ENCODE measurements around the gene VRK1.
"Not testable (repeated sequence)": the region's sequence is repeated elsewhere in the genome, so short reads cannot be mapped to it uniquely, and the experiment has no call there.

Gene VRK1

GRCh38 chr14:96761066-96761465 is 36.1 kb upstream of the VRK1 start:
- H3K9me3 ChIP-seq (ENCODE audit: control insufficient read depth in 5 of 5, low read length in 5 of 5) = peaks cover 0 to 2% (median 0%) of the 10 kb centered on the region in 5 donors
- H3K27me3 ChIP-seq (ENCODE audit: control insufficient read depth in 5 of 5, insufficient read depth in 4 of 5, low read length in 5 of 5) = peaks cover 0 to 8% (median 7%) of the 10 kb centered on the region in 5 donors
- H3K4me1 ChIP-seq (ENCODE audit: control insufficient read depth in 5 of 5, insufficient read depth in 5 of 5, low read length in 5 of 5) = no peaks in the 10 kb centered on the region
- H3K27ac ChIP-seq (ENCODE audit: low read depth, low read length) = no peak overlapping the region
- H3K4me3 ChIP-seq (ENCODE audit: low read depth in 1 of 5, low read length in 5 of 5) = no peak overlapping the region
- H3K9ac ChIP-seq (ENCODE audit: low read length in 5 of 5) = no peak overlapping the region
- no peaks in the 10 kb centered on the region for H3K36me3 ChIP-seq (ENCODE audit: control insufficient read depth in 5 of 5, insufficient read depth in 5 of 5, low read length in 5 of 5)

GRCh38 chr14:96762650-96763049 is 34.5 kb upstream of the VRK1 start:
- H3K4me1 ChIP-seq (ENCODE audit: control insufficient read depth in 5 of 5, insufficient read depth in 5 of 5, low read length in 5 of 5) = no peaks in the 10 kb centered on the region
- peaks cover 0 to 3% (median 2%) of the 10 kb centered on the region in 5 donors for H3K27me3 ChIP-seq (ENCODE audit: control insufficient read depth in 5 of 5, insufficient read depth in 4 of 5, low read length in 5 of 5)
- no peak overlapping the region for H3K4me3 ChIP-seq (ENCODE audit: low read depth in 1 of 5, low read length in 5 of 5)
- H3K9me3 ChIP-seq (ENCODE audit: control insufficient read depth in 5 of 5, low read length in 5 of 5) = no peaks in the 10 kb centered on the region
- no peak overlapping the region for H3K27ac ChIP-seq (ENCODE audit: low read depth, low read length)
- H3K9ac ChIP-seq (ENCODE audit: low read length in 5 of 5) = no peak overlapping the region
- H3K36me3 ChIP-seq (ENCODE audit: control insufficient read depth in 5 of 5, insufficient read depth in 5 of 5, low read length in 5 of 5) = no peaks in the 10 kb centered on the region

- H3K4me1 ChIP-seq (ENCODE audit: control insufficient read depth in 5 of 5, insufficient read depth in 5 of 5, low read length in 5 of 5) = no peaks in the 10 kb centered on the region
- H3K27me3 ChIP-seq (ENCODE audit: control insufficient read depth in 5 of 5, insufficient read depth in 4 of 5, low read length in 5 of 5) = peaks cover 0 to 2% (median 0%) of the 10 kb centered on the region in 5 donors
- H3K4me3 ChIP-seq (ENCODE audit: low read depth in 1 of 5, low read length in 5 of 5) = no peak overlapping the region
- H3K36me3 ChIP-seq (ENCODE audit: control insufficient read depth in 5 of 5, insufficient read depth in 5 of 5, low read length in 5 of 5) = no peaks in the 10 kb centered on the region
- H3K9ac ChIP-seq (ENCODE audit: low read length in 5 of 5) = no peak overlapping the region
- no peaks in the 10 kb centered on the region for H3K9me3 ChIP-seq (ENCODE audit: control insufficient read depth in 5 of 5, low read length in 5 of 5)
- no peak overlapping the region for H3K27ac ChIP-seq (ENCODE audit: low read depth, low read length)
These were observed 33.2 kb upstream of the VRK1 start for GRCh38 chr14:96764012-96764411.

GRCh38 chr14:96765205-96765604 is 32.0 kb upstream of the VRK1 start:
- not testable (repeated sequence) for H3K27me3 ChIP-seq (ENCODE audit: control insufficient read depth in 5 of 5, insufficient read depth in 4 of 5, low read length in 5 of 5); H3K4me3 ChIP-seq (ENCODE audit: low read depth in 1 of 5, low read length in 5 of 5)

GRCh38 chr14:96772929-96773328 is 24.3 kb upstream of the VRK1 start:
- Histone ChIP-seq H3K9me3 (ENCODE audit: control insufficient read depth in 5 of 5, low read length in 5 of 5) (no peaks in the 10 kb centered on the region), H3K27ac (ENCODE audit: low read depth, low read length) (no peak overlapping the region), H3K4me1 (ENCODE audit: control insufficient read depth in 5 of 5, insufficient read depth in 5 of 5, low read length in 5 of 5) (no peaks in the 10 kb centered on the region), H3K4me3 (ENCODE audit: low read depth in 1 of 5, low read length in 5 of 5) (no peak overlapping the region), H3K36me3 (ENCODE audit: control insufficient read depth in 5 of 5, insufficient read depth in 5 of 5, low read length in 5 of 5) (no peaks in the 10 kb centered on the region), H3K27me3 (ENCODE audit: control insufficient read depth in 5 of 5, insufficient read depth in 4 of 5, low read length in 5 of 5) (peaks cover 0 to 10% (median 5%) of the 10 kb centered on the region in 5 donors), H3K9ac (ENCODE audit: low read length in 5 of 5) (no peak overlapping the region)

More at GRCh38 chr14:96765205-96765604, 32.0 kb upstream of the VRK1 start:
- not testable (repeated sequence) for H3K36me3 ChIP-seq (ENCODE audit: control insufficient read depth in 5 of 5, insufficient read depth in 5 of 5, low read length in 5 of 5); H3K4me1 ChIP-seq (ENCODE audit: control insufficient read depth in 5 of 5, insufficient read depth in 5 of 5, low read length in 5 of 5); H3K9me3 ChIP-seq (ENCODE audit: control insufficient read depth in 5 of 5, low read length in 5 of 5); H3K9ac ChIP-seq (ENCODE audit: low read length in 5 of 5); H3K27ac ChIP-seq (ENCODE audit: low read depth, low read length)

- Histone ChIP-seq H3K9me3 (ENCODE audit: control insufficient read depth in 5 of 5, low read length in 5 of 5) (no peaks in the 10 kb centered on the region), H3K9ac (ENCODE audit: low read length in 5 of 5) (no peak overlapping the region), H3K27ac (ENCODE audit: low read depth, low read length) (no peak overlapping the region), H3K4me1 (ENCODE audit: control insufficient read depth in 5 of 5, insufficient read depth in 5 of 5, low read length in 5 of 5) (no peaks in the 10 kb centered on the region), H3K36me3 (ENCODE audit: control insufficient read depth in 5 of 5, insufficient read depth in 5 of 5, low read length in 5 of 5) (no peaks in the 10 kb centered on the region), H3K27me3 (ENCODE audit: control insufficient read depth in 5 of 5, insufficient read depth in 4 of 5, low read length in 5 of 5) (peaks cover 0 to 3% (median 0%) of the 10 kb centered on the region in 5 donors), H3K4me3 (ENCODE audit: low read depth in 1 of 5, low read length in 5 of 5) (no peak overlapping the region)
These were observed 20.4 kb upstream of the VRK1 start for GRCh38 chr14:96776791-96777190.

- H3K4me1 ChIP-seq (ENCODE audit: control insufficient read depth in 5 of 5, insufficient read depth in 5 of 5, low read length in 5 of 5) = no peaks in the 10 kb centered on the region
- H3K27me3 ChIP-seq (ENCODE audit: control insufficient read depth in 5 of 5, insufficient read depth in 4 of 5, low read length in 5 of 5) = peaks cover 0 to 3% (median 0%) of the 10 kb centered on the region in 5 donors
- H3K9me3 ChIP-seq (ENCODE audit: control insufficient read depth in 5 of 5, low read length in 5 of 5) = no peaks in the 10 kb centered on the region
- H3K4me3 ChIP-seq (ENCODE audit: low read depth in 1 of 5, low read length in 5 of 5) = no peak overlapping the region
- no peak overlapping the region for H3K9ac ChIP-seq (ENCODE audit: low read length in 5 of 5)
- H3K36me3 ChIP-seq (ENCODE audit: control insufficient read depth in 5 of 5, insufficient read depth in 5 of 5, low read length in 5 of 5) = no peaks in the 10 kb centered on the region
- H3K27ac ChIP-seq (ENCODE audit: low read depth, low read length) = no peak overlapping the region
These were observed 16.7 kb upstream of the VRK1 start for GRCh38 chr14:96780500-96780899.

- H3K9me3 ChIP-seq (ENCODE audit: control insufficient read depth in 5 of 5, low read length in 5 of 5) = no peaks in the 10 kb centered on the region
- H3K36me3 ChIP-seq (ENCODE audit: control insufficient read depth in 5 of 5, insufficient read depth in 5 of 5, low read length in 5 of 5) = no peaks in the 10 kb centered on the region
- H3K4me1 ChIP-seq (ENCODE audit: control insufficient read depth in 5 of 5, insufficient read depth in 5 of 5, low read length in 5 of 5) = no peaks in the 10 kb centered on the region
- H3K27me3 ChIP-seq (ENCODE audit: control insufficient read depth in 5 of 5, insufficient read depth in 4 of 5, low read length in 5 of 5) = peaks cover 0 to 6% (median 3%) of the 10 kb centered on the region in 5 donors
- H3K4me3 ChIP-seq (ENCODE audit: low read depth in 1 of 5, low read length in 5 of 5) = no peak overlapping the region
- H3K9ac ChIP-seq (ENCODE audit: low read length in 5 of 5) = no peak overlapping the region
- H3K27ac ChIP-seq (ENCODE audit: low read depth, low read length) = no peak overlapping the region
These were observed 15.8 kb upstream of the VRK1 start for GRCh38 chr14:96781371-96781770.

GRCh38 chr14:96782436-96782835 is 14.7 kb upstream of the VRK1 start:
- Histone ChIP-seq H3K36me3 (ENCODE audit: control insufficient read depth in 5 of 5, insufficient read depth in 5 of 5, low read length in 5 of 5) (no peaks in the 10 kb centered on the region), H3K27me3 (ENCODE audit: control insufficient read depth in 5 of 5, insufficient read depth in 4 of 5, low read length in 5 of 5) (peaks cover 0 to 6% (median 3%) of the 10 kb centered on the region in 5 donors), H3K27ac (ENCODE audit: low read depth, low read length) (no peak overlapping the region), H3K4me1 (ENCODE audit: control insufficient read depth in 5 of 5, insufficient read depth in 5 of 5, low read length in 5 of 5) (no peaks in the 10 kb centered on the region), H3K9me3 (ENCODE audit: control insufficient read depth in 5 of 5, low read length in 5 of 5) (no peaks in the 10 kb centered on the region), H3K9ac (ENCODE audit: low read length in 5 of 5) (no peak overlapping the region), H3K4me3 (ENCODE audit: low read depth in 1 of 5, low read length in 5 of 5) (no peak overlapping the region)

- Histone ChIP-seq H3K27ac (ENCODE audit: low read depth, low read length) (no peak overlapping the region), H3K9me3 (ENCODE audit: control insufficient read depth in 5 of 5, low read length in 5 of 5) (no peaks in the 10 kb centered on the region), H3K27me3 (ENCODE audit: control insufficient read depth in 5 of 5, insufficient read depth in 4 of 5, low read length in 5 of 5) (peaks cover 0 to 6% (median 3%) of the 10 kb centered on the region in 5 donors), H3K4me3 (ENCODE audit: low read depth in 1 of 5, low read length in 5 of 5) (no peak overlapping the region), H3K36me3 (ENCODE audit: control insufficient read depth in 5 of 5, insufficient read depth in 5 of 5, low read length in 5 of 5) (no peaks in the 10 kb centered on the region), H3K4me1 (ENCODE audit: control insufficient read depth in 5 of 5, insufficient read depth in 5 of 5, low read length in 5 of 5) (no peaks in the 10 kb centered on the region), H3K9ac (ENCODE audit: low read length in 5 of 5) (no peak overlapping the region)
These were observed 13.9 kb upstream of the VRK1 start for GRCh38 chr14:96783043-96783914.

Data from subcutaneous abdominal adipose tissue (tissue), 5 donors.